GM12891 (cell line): Measurements from ENCODE around the gene ZDHHC21.

Source experiments
- PAX5 ChIP-seq: IDR thresholded peaks from 2 replicates; pipeline ENCODE4 v1.6.1; 2011; ENCODE audit warnings: low read length, moderate library complexity, mild to moderate bottlenecking; ENCODE audit not compliant: insufficient read depth, severe bottlenecking
- POLR2A ChIP-seq: IDR thresholded peaks from 2 replicates; pipeline ENCODE4 v1.6.1; 2011; ENCODE audit warnings: low read depth, low read length, control low read depth
- POLR2AphosphoS5 ChIP-seq: IDR thresholded peaks from 2 replicates; pipeline ENCODE4 v1.6.1; 2011; ENCODE audit warnings: low read depth, low read length, control low read depth
- POU2F2 ChIP-seq: IDR thresholded peaks from 2 replicates; pipeline ENCODE4 v1.6.1; 2011; ENCODE audit warnings: low read depth, mild to moderate bottlenecking, control low read depth, low read length, moderate library complexity
- SPI1 ChIP-seq: IDR thresholded peaks from 2 replicates; pipeline ENCODE4 v1.6.1; 2011; ENCODE audit warnings: low read depth, low read length, control low read depth
- TAF1 ChIP-seq: IDR thresholded peaks from 2 replicates; pipeline ENCODE4 v1.6.1; 2011; ENCODE audit warnings: low read depth, low read length, control low read depth

DNA sequence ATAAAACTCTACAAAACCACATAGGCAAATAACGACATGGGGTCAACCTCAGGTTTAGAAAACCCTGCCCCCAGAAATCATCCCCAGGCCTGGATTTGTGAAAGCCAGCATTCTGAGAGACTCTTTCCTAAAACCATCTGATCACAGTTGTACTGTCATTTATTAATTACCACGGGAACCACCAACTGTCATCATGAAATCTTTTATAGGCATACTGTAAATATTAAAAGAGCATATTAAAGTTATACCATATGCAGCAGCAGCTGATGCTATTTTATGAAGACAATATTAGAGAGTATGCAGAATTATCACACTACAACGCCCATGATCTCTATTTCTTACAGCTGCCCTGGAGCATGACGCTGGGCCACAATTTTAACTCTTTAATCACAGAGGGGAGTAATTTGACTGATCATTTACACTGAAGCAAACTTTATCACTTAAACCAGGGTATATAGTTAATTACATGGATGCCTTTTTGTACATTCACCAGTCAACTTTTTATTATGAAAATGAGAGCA is 9.0 kb upstream of the ZDHHC21 start:
- TF ChIP-seq POLR2A = no peak
- TF ChIP-seq POLR2AphosphoS5 = no peak
- TF ChIP-seq TAF1 = no peak
- no peak for TF ChIP-seq POU2F2
- no peak for TF ChIP-seq SPI1
- no peak for TF ChIP-seq PAX5
